K562 treated with DMSO at 1 percent for 4 hours (cell line): ENCODE results near the gene SYNGR1. TPM values are rescaled to one million over a fixed set of nuclear protein-coding genes. Genes with fewer than 3 reads are reported as not detected.

Experiments used
- total RNA-seq: library from RNA; unstranded; fragments of 300-600 nt; gene quantifications from 2 replicates; pipeline ENCODE4 v1.2.3, GENCODE V29; 2022; ENCODE audit not compliant: insufficient read depth

The SYNGR1 gene
- total RNA-seq: 20.1 and 29.5 TPM in 2 replicates

GRCh38 chr22:39349967-39350726, at the start of gene SYNGR1:
TSS of gene SYNGR1 (plus strand) at chr22:39349991. CDS start at chr22:39350011, 20 bp downstream.

GRCh38 chr22:39319284-39320022, 30.3 kb upstream of the SYNGR1 start, which contains the start of gene RPL3:
TSS of gene RPL3 (minus strand) at chr22:39319623. CDS start at chr22:39319597, 26 bp downstream.

Other genes starting within 250 kb of the SYNGR1 start
- 6.5 and 11.1 TPM in 2 replicates for gene CBX7, start 197.3 kb upstream of the SYNGR1 start, total RNA-seq
- not detected in 2 replicates for gene PDGFB, start 105.0 kb upstream of the SYNGR1 start, total RNA-seq
- 4,477 and 4,574 TPM in 2 replicates for gene RPL3, start 30.4 kb upstream of the SYNGR1 start, total RNA-seq
- gene TAB1, start 49.8 kb downstream of the SYNGR1 start, total RNA-seq: 14.5 and 16.4 TPM in 2 replicates
- gene MGAT3, start 107.0 kb downstream of the SYNGR1 start, total RNA-seq: 4.2 and 6.7 TPM in 2 replicates
- gene MIEF1, start 152.3 kb downstream of the SYNGR1 start, total RNA-seq: 20.6 and 21.1 TPM in 2 replicates
- gene ATF4, start 170.6 kb downstream of the SYNGR1 start, total RNA-seq: 873 and 903 TPM in 2 replicates
- gene RPS19BP1, start 182.8 kb downstream of the SYNGR1 start, total RNA-seq: 169 and 192 TPM in 2 replicates
- 0.89 and 0.97 TPM in 2 replicates for gene CACNA1I, start 220.8 kb downstream of the SYNGR1 start, total RNA-seq